Right ventricle myocardium superior (tissue), 1 donor: Measurements from ENCODE around the gene LIF. TPM values are rescaled to one million over a fixed set of nuclear protein-coding genes. Genes with fewer than 3 reads are reported as not detected.
"Not testable (repeated sequence)": the region's sequence is repeated elsewhere in the genome, so short reads cannot be mapped to it uniquely, and the experiment has no call there.

Source experiments
- ATAC-seq: fragments of 200-7000 bp; cut with Tn5 transposase; one replicate; pipeline ENCODE4 v1.9.1; 2020; ENCODE audit warnings: mild to moderate bottlenecking; ENCODE audit not compliant: poor library complexity
- DNase-seq: peaks from one replicate; pipeline ENCODE4 v3.0.0-alpha.2; 2020
- intact Hi-C: fragments of 100-400 bp; cut with DNase I; formaldehyde crosslinking; loops from one replicate; pipeline ENCODE4 v1.11.2; 2022
- total RNA-seq: library from RNA; stranded (reverse); fragmentation: NEBNext Ultra II Directional; extraction: Animal tissue kit (Norgen Biotek cat#: 25700); gene quantifications from one replicate; pipeline ENCODE4 v1.2.1, GENCODE V29; 2021
- donor health status: DM: no; HTN: yes; CAD: no; lungs with severe emphysema.

The LIF gene
- total RNA-seq, 1 donor from 2014 or later: 0.54 TPM

- DNase-seq (no peak), ATAC-seq (peak; percentile 62)
- intact Hi-C loops: no loop called here
Observed at GRCh38 chr22:30235687-30236170, 10.8 kb downstream of the LIF start.

DNA sequence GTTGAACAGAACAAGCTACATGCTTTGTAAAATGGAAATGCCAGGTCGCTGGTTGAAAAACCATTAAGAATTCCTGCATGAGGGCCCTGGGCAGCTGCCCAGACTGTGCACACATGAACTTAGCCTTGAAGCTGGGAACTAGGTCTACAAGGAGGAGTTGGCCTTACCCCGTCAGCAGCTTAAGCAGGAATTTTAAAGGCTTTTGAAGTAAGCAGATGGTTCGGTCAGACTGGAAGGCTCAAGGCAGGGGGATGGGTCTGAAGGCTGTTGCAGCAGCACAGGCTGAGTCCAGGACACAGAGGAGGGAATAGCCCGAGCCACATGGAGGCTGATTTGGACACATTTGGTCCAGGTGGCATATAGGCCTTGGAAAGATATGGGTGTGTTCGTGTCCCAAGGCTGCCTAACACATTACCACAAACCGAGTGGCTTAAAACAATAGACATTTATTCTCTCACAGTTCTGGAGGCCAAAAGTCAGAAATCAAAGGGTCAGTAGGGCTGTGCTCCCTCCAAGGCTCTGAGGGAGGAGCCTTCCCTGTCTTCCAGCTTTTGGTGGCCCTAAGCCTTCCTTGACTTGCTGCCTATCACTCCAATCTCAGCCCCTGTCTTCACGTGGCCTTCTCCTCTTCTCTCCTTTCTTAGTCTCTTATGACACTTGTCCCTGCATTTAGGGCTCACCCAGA lies 11.6 kb downstream of the LIF start:
- peak; percentile 30 for ATAC-seq
- DNase-seq: no peak
- intact Hi-C loops: no loop called here

- DNase-seq, intact Hi-C loops, ATAC-seq: not testable (repeated sequence)
Observed at GRCh38 chr22:30234325-30234724, 12.2 kb downstream of the LIF start.

GRCh38 chr22:30233582-30233981 lies 13.0 kb downstream of the LIF start:
- intact Hi-C loops: no loop called here
- DNase-seq (no peak), ATAC-seq (no peak)

GRCh38 chr22:30232716-30233218 lies 13.8 kb downstream of the LIF start:
- intact Hi-C loops: no loop called here
- ATAC-seq: no peak
- DNase-seq: no peak

- intact Hi-C loops: no loop called here
- DNase-seq: no peak
- ATAC-seq: no peak
Observed at GRCh38 chr22:30230787-30231461, 15.6 kb downstream of the LIF start.

DNA sequence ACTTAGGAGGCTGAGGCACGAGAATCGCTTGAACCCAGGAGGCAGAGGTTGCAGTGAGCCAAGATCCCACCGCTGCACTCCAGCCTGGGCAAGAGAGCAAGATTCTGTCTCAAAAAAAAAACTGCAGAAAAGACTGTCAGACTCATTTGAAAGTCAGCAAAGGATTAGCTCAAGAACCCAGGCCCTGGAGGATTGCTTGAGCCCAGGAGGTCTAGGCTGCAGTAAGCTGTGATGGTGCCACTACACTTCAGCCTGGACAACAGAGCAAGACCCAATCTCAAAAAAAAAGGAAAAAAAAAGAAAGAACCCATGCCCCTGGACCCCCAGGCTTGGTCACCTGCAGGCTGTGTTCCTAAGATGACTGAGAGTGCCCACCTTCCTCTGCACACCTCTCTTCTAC lies 16.2 kb downstream of the LIF start:
- no peak for DNase-seq
- ATAC-seq: no peak
- intact Hi-C loops: no loop called here

- DNase-seq (no peak), ATAC-seq (no peak)
- intact Hi-C loops: no loop called here
Observed at GRCh38 chr22:30228509-30229359, 17.8 kb downstream of the LIF start.

DNA sequence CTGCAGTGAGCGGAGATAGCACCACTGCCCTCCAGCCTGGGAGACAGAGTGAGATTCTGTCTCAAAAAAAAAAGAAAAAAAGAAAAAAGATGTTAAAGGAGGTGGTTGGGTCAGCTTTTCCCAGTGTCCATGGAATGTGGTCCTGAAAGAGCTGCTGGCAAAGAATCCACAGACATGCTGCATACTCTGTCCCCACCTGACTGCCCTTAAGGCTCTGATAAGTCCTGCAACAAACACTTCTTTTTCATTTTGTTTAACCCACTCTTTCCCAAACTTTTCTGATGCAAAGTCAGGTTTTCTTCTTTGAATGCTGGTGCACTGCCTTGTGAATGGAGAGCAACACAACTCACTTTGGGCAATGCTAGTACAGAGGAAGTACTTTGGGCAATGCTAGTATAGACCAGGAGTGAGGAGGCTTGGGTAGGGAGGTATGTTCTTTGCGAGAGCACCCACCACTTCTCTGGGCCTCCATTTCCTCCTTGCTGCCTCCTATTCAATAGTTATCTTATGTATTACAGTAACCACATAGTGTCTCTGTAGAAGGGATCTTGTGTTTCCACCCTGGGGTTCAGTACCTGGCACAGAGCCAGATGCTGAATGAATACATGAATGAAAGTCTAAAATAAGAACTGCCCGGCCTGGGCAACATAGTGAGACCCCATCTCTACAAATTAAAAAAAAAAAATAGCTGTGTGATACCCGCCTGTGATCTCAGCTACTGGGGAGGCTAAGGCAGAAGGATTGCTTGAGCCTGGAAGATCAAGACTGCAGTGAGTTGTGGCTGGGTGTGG lies 18.9 kb downstream of the LIF start:
- intact Hi-C loops: no loop called here
- no peak for DNase-seq
- ATAC-seq: no peak

DNA sequence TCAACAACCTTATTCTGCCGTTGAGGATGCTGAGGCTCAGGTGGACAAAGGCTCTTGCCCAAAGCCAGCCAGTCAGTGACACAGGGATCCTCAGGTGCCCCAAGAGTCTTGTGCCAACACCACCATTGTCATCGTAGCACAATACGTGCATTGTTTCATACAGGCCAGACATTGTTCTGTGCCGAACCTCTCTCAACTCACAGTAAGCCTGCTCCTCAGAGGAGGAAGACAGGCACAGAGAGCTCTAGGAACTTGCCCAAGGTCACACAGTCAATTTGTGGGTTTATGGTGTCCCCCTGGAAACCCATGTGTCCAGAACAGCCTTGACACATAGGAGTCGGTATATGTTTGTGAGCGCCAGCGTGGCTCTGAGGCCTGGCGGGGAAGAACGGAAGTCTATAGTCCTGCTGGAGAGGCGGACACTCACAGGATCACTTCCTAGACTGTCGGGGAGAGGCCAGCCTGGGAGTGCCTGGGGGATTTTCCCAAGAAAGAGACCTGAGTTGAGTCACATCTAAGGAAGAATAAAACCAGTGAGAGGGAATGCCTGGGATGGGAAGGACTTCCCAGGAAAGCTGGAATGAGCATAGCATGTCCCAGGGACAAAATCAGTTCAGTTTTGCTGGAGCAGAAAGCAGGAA lies 20.2 kb downstream of the LIF start:
- DNase-seq: no peak
- ATAC-seq: no peak
- intact Hi-C loops: no loop called here

GRCh38 chr22:30225220-30225927 lies 21.2 kb downstream of the LIF start:
- ATAC-seq: no peak
- no peak for DNase-seq
- intact Hi-C loops: no loop called here

DNA sequence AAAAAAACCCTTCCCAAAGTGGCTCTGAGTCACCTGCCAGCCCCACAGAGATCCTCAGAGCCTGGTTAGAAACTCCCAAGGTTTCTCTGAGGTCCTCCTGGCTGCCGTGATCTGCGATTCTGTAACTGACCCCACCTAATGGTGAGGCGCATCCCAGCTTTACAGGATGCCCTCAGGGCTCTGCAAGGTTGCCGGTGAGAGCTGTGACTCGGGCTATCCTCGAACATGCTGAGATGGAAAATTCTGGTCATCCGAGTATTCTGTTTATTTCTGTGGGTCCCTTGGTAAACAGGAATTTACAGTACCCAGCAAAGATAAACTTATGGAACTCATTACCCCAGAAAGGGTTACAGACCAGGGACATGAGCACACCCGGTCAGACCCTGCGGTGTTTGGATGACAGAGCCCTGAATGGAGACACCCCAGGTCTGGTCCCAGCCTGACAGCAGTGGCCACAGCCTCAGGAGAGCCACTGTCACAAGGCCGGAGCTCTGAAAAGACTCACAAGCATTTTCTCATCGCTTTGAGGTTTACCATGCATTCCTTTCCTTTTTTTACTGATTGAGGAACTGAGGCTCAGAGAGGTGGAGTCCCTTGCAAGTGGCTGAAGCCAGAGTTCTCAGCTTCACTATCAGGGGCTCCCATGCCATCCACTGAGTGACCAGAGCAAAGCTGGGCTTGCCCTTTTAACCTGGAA lies 22.2 kb downstream of the LIF start:
- no peak for ATAC-seq
- intact Hi-C loops: no loop called here
- no peak for DNase-seq

- no peak for DNase-seq
- ATAC-seq: no peak
- intact Hi-C loops: no loop called here
Observed at GRCh38 chr22:30223303-30223702, 23.3 kb downstream of the LIF start.

DNA sequence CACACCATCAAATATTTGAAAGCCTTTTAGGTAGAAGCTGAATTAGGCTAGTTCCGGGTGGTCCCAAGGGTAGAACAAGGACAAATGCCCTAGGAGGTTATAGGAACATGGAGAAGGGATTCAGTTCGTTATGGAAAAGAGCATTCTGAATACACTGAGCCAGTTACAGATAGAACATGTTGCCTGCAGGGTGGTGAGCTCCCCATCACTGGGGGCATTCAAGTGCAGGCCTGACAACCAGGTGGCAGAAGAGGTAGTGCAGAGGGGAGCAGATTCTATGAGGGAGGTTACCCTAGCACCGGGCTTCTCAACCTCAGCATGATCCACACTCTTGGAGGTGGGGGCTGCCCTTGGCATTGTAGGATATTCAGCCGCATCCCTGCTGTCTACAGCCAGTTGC lies 24.2 kb downstream of the LIF start:
- no peak for ATAC-seq
- no peak for DNase-seq
- intact Hi-C loops: no loop called here

DNA sequence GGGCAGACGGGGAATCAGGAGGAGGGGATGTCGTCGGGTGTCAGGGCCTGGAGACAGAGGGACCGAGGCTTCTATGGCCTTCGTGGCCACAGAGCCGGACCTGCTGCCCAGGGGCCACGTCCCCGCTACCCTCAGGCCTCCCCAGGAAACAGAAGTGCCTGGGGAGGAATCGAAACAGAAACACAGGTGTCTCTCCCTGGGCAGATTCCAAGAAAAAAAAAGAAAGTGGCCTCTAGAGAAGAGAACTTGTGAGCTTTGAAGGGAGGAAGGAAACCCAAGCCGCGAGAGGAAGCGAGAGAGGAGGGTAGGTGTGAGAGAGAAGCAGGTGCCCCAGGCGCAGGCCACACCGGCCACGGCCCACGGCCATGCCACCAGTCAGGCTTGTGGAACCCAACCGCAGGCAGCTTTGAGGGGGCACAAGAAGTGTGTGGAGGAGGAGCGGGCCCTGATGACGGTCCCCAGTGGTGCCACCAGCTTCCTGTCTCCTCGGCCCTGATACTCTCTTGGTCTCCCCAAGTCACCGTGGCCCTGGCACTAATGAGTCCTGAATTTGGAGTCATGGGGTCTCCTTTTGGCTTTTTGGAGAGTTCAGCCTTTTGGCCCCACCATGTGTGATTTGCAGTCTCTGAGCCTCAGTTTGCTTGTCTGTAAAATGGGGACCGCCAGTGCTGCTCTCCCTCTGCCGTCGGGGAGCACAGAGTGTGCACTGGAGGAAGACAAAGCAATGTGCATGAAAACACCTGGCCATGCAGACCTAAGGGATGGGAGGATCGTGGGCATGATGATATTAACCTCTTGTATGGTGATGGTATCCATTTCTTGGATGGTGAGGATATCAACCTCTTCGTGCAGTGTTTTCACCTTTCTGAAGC lies 25.2 kb downstream of the LIF start:
- intact Hi-C loops: no loop called here
- DNase-seq: no peak
- no peak for ATAC-seq

DNA sequence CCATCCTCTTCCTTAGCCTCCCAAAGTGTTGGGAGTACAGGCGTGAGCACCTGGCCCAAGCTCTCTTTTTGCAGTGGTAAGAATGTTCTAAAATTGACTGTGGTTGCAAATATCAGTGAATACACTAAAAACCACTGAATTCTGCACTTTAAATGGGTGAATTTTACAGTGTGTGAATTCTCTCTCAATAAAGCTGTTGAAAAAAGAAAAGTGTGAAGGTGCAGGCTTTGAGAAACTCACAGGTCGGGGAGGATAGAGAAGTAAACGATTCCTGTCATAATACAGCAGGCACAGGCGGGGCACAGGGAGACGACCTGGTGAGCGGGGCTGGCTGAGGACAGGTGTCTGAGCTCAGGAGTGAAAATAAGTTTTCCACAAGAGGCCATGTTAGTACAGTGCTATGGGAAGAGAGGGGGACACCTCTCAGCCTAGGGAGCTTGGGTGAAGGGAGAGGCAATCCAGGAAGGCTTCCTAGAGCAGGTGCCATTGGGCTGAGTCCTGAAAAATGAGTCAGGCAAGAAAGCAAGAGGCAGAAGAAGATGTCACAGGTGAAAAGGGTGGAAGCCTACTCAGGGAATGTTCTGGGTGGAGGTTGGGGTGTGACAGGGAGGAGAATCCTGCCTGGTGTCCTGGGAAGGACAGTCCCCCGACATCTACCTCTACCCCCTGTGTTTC lies 26.1 kb downstream of the LIF start:
- DNase-seq (no peak), ATAC-seq (no peak)
- intact Hi-C loops: no loop called here
